Measurements from ENCODE around the gene ZKSCAN7. TPM values are rescaled to one million over a fixed set of nuclear protein-coding genes. Genes with fewer than 3 reads are reported as not detected.
"Not testable (repeated sequence)": the region's sequence is repeated elsewhere in the genome, so short reads cannot be mapped to it uniquely, and the experiment has no call there.

Gene ZKSCAN7
- total and polyA plus RNA-seq, 2 experiments from 2014 or later, result 4.7 to 17.8 TPM

- no peak for TF ChIP-seq ZNF462 (CRISPR knock-in tag; IDR thresholded peaks at IDR 0.05)
- no peak for TF ChIP-seq ETS1 (IDR thresholded peaks at IDR 0.05)
- TF ChIP-seq POLR2AphosphoS5 (IDR thresholded peaks at IDR 0.05; ENCODE audit: low read depth), result no peak
- no peak for TF ChIP-seq ZNF331 (CRISPR knock-in tag; IDR thresholded peaks at IDR 0.05; ENCODE audit: low read depth)
- no peak for TF ChIP-seq JUNB (IDR thresholded peaks at IDR 0.05; ENCODE audit: unreplicated experiment)
Observed at GRCh38 chr3:44535364-44535763, 19.6 kb upstream of the ZKSCAN7 start (continued).

GRCh38 chr3:44544811-44545210 lies 10.2 kb upstream of the ZKSCAN7 start:
- not testable (repeated sequence) for H3K27me3 ChIP-seq (ENCODE audit: insufficient read depth); H3K79me2 ChIP-seq (replicated peaks; ENCODE audit: insufficient read depth); H3K27me3 Mint-ChIP-seq (ENCODE audit: insufficient read depth, low read depth, poor library complexity); H3F3A ChIP-seq (replicated peaks; ENCODE audit: low read depth); H3K9me3 Mint-ChIP-seq; H3K27ac Mint-ChIP-seq; DNase-seq (ENCODE audit: low spot score); ATAC-seq; H2AFZ ChIP-seq; H3K4me3 Mint-ChIP-seq; H3K4me3 ChIP-seq; H3K4me2 ChIP-seq; H3K27ac ChIP-seq (ENCODE audit: low read depth); H4K20me1 ChIP-seq (replicated peaks; ENCODE audit: insufficient read depth); H3K36me3 Mint-ChIP-seq (ENCODE audit: low read depth); H3K4me1 Mint-ChIP-seq; H3K4me1 ChIP-seq (ENCODE audit: insufficient read depth); H3K36me3 ChIP-seq (ENCODE audit: insufficient read depth); H3K9me2 ChIP-seq (ENCODE audit: insufficient read depth)
